ENCODE data around the gene KMT5C.

Gene KMT5C

DNA sequence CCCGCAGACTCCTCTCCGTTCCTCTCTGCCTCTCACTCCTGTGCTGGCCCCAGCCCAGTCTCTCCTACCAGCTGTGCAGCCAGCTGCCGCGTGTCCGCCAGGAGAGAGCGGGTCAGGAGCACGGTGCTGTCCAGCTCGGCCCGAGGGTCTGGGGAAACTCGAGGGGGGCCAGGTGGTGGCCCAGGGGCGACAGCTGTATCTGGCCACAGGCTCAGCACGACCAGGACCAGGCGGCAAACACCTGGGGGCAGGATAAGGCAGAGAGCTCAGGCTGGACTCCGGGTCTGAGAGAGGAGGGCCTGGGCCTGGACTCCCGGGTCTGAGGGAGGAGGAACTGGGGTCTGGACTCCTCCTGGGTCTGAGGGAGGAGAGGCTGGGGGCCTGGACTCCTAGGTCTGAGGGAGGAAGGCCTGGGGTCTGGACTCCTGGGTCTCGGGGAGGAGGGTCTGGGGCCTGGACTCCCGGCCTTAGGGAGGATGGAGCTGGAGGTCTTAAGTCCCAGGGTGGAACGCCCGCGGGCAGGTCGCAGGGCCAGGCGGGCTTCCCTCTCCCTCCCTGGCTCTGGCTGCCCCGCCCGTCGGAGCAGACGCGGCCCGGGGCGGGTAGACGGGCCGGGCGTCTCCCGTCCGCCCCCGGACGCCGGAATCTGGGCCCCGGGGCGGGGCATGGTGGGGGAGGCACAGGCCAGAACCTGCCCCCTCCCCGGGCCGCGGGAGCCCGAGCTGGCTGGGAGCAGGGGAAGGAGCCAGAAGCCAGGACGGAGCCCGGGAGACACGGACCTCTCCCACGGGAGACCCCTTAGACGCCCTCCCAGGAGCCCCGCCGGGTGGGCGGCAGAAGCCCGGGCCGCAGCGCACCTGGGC lies 29.3 kb downstream of the KMT5C start:
- no peak overlapping the region for H3K4me3 ChIP-seq (ENCODE audit: low read depth, low read length)
- TF ChIP-seq, protein P1, sequence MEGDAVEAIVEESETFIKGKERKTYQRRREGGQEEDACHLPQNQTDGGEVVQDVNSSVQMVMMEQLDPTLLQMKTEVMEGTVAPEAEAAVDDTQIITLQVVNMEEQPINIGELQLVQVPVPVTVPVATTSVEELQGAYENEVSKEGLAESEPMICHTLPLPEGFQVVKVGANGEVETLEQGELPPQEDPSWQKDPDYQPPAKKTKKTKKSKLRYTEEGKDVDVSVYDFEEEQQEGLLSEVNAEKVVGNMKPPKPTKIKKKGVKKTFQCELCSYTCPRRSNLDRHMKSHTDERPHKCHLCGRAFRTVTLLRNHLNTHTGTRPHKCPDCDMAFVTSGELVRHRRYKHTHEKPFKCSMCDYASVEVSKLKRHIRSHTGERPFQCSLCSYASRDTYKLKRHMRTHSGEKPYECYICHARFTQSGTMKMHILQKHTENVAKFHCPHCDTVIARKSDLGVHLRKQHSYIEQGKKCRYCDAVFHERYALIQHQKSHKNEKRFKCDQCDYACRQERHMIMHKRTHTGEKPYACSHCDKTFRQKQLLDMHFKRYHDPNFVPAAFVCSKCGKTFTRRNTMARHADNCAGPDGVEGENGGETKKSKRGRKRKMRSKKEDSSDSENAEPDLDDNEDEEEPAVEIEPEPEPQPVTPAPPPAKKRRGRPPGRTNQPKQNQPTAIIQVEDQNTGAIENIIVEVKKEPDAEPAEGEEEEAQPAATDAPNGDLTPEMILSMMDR (IDR thresholded peaks at IDR 0.05; ENCODE audit: control insufficient read depth, extremely low read depth, insufficient read depth) = no peak
- no peak for DNase-seq (ENCODE audit: low read depth)

DNA sequence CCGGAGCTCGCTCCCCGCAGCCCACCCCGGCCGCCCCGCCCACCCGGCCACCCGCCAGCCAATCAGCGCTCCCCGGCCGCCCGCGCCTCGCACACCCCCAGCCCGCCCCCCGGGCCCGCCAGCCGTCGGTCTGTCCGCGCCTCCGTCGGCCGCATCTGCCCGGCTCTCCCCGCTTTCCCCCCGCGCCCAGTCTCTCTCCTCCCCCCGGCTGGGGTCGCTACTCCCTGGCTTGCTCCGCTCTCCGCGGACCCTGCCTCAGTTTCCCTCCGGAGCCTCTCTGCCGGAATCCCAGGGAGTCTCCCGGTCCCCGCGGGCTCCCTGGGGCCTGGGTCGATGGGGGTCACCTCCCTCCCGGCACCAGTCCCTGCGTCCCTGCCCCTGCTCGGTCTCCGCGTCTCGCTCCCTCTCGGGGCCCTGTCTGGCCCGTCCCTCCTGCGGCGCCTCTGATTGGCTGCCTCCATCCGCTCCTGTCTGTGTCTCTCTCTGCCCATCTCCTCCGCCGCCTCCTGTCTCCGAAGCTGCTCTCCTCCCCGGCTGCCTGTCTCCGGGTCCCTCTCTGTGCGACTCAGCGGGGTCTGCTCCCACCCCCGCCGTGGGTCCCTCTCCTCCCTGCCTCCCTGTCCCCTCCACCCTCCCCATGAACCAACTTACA lies 30.1 kb downstream of the KMT5C start:
- TF ChIP-seq, protein P1 (IDR thresholded peaks at IDR 0.05; ENCODE audit: control insufficient read depth, extremely low read depth, insufficient read depth) = no peak
- H3K4me3 ChIP-seq (ENCODE audit: low read depth, low read length) = no peak overlapping the region
- no peak for DNase-seq (ENCODE audit: low read depth)

DNA sequence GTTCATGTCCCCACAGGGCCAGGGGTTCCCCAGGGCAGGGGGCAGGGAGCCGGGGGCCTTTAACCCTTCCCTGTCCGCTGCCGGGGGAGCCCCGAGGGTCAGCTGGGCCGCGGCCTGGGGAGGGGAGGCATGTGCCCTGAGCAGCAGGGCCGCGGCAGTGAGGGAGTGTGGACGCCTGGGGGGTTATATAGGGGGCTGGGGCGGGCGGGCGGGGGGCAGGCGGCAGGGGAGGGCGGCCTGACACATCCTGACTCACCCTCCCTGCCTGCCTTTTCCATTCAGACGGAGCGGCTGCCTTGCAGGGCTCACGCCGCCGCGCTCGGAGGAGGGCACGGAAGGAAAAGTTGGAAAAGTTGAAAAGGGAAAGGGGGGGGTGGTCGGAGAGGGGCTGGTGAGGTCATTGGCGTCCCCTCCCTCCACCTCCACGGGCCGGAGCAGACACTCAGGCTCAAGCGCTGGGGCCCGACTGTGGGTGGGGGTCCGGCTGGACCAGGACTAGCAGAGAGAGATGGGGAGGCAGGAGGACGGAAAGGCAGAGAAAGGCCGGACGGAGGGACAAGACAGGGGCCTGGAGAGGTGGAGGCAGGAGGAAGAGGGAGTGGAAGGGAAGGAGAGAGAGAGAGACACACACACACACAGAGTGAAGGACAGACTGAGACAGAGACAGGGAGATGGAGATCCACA lies 30.8 kb downstream of the KMT5C start, which contains the start of gene IL11:
Gene IL11 (minus strand): TSS at position 159 of the 684 bp plus-strand sequence. CDS start 153 bp downstream, at position 6.
- TF ChIP-seq, protein P1 (IDR thresholded peaks at IDR 0.05; ENCODE audit: control insufficient read depth, extremely low read depth, insufficient read depth) = no peak
- no peak within 1 kb of the TSS for H3K4me3 ChIP-seq (ENCODE audit: low read depth, low read length)
- no peak for DNase-seq (ENCODE audit: low read depth)

DNA sequence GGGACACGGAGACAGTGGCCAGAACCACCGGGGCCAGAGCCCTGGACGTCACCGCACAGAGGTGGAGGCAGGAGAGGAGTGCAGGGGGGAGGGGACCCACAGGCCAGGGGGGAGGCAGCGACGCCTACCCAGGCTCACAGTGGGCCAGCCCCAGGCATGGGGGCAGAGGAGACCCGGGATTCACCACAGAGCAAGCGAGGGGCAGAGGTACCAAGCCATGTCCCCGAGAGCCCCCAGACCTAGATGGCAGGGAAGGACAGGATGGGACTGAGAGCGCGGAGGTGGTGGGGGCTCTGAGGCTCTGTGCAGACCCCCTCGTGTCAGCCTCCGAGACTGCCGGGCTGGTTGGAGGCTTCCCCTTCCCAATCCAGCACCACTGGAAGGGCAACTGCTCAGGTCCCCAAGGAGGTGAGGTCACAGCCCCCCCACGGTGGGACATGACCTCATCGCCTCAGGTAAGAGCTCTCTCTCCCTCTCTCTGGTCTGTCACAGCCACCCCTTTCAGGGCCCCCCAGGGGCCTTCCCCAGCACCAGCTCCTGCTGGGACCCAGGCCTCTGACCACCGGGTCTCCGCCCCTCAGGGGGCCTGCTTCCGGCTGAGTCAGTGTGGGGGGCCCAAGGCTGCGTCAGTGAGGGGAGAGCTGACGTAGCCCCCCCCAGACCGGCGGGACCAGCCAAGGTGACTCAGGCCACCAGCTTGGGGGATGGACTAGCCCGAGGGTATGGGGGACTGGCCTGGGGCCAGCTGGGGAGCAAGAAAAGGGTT lies 32.8 kb downstream of the KMT5C start:
- H3K4me3 ChIP-seq (ENCODE audit: low read depth, low read length) = no peak overlapping the region
- TF ChIP-seq, protein P1 (IDR thresholded peaks at IDR 0.05; ENCODE audit: control insufficient read depth, extremely low read depth, insufficient read depth) = no peak
- DNase-seq (ENCODE audit: low read depth) = no peak

DNA sequence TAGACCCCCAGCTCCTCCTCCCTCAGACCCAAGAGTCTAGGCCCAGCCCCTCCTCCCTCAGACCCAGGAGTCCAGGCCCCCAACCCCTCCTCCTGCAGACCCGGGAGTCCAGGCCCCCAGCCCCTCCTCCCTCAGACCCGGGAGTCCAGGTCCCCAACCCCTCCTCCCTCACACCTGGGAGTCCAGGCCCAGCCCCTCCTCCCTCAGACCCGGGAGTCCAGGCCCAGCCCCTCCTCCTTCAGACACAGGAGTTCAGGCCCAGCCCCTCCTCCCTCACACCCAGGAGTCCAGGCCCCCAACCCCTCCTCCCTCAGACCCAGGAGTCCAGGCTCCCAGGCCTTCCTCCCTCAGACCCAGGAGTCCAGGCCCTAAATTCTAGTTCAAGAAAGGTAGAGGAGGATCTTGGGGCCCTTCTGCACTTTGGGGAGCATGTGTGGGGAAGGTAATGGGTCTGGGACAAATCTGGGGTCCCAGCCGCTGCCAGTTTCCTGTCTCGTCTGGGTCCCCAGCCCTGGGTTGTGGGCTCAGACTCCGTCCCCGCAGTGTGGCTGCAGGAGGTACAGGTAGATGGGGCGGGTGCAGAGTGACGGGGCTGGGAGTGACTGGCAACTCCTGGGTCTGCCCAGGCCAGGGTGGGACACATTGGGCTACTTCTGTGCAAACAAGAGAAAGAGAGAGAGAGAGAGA lies 33.8 kb downstream of the KMT5C start:
- no peak overlapping the region for H3K4me3 ChIP-seq (ENCODE audit: low read depth, low read length)
- TF ChIP-seq, protein P1 (IDR thresholded peaks at IDR 0.05; ENCODE audit: control insufficient read depth, extremely low read depth, insufficient read depth) = no peak
- no peak for DNase-seq (ENCODE audit: low read depth)
